Measurements from ENCODE around the gene AHCYL1.

Gene AHCYL1

GRCh38 chr1:109996476-109996875 is 11.9 kb downstream of the AHCYL1 start:
- Mint-ChIP-seq H3K36me3 (peaks cover 8% of the 10 kb centered on the region), H3K4me1 (peaks cover 10% of the 10 kb centered on the region), H3K9me3 (no peaks in the 10 kb centered on the region), H3K27me3 (no peaks in the 10 kb centered on the region), H3K4me3 (no peak overlapping the region), H3K27ac (no peak overlapping the region)
- DNase-seq (ENCODE audit: low spot score in 2 of 2) = no peak
- ATAC-seq (ENCODE audit: low read depth) = no peak

- Mint-ChIP-seq H3K4me1 (peaks cover 8% of the 10 kb centered on the region), H3K27me3 (no peaks in the 10 kb centered on the region), H3K27ac (no peak overlapping the region), H3K4me3 (no peak overlapping the region), H3K36me3 (peaks cover 6% of the 10 kb centered on the region), H3K9me3 (no peaks in the 10 kb centered on the region)
- ATAC-seq (ENCODE audit: low read depth) = no peak
- DNase-seq (ENCODE audit: low spot score in 2 of 2) = no peak
These were observed 12.8 kb downstream of the AHCYL1 start for GRCh38 chr1:109997204-109997866.

GRCh38 chr1:109997867-109998229 is 13.3 kb downstream of the AHCYL1 start:
- no peak overlapping the region for H3K27ac Mint-ChIP-seq
- DNase-seq (ENCODE audit: low spot score in 2 of 2) (no peak), ATAC-seq (ENCODE audit: low read depth) (no peak)
- H3K36me3 Mint-ChIP-seq = peaks cover 6% of the 10 kb centered on the region
- no peak overlapping the region for H3K4me3 Mint-ChIP-seq
- no peaks in the 10 kb centered on the region for H3K27me3 Mint-ChIP-seq
- H3K9me3 Mint-ChIP-seq = no peaks in the 10 kb centered on the region
- peaks cover 8% of the 10 kb centered on the region for H3K4me1 Mint-ChIP-seq

- H3K4me1 Mint-ChIP-seq = peaks cover 17% of the 10 kb centered on the region
- no peak overlapping the region for H3K4me3 Mint-ChIP-seq
- DNase-seq (ENCODE audit: low spot score in 2 of 2) = no peak
- no peak overlapping the region for H3K27ac Mint-ChIP-seq
- H3K9me3 Mint-ChIP-seq = no peaks in the 10 kb centered on the region
- no peak for ATAC-seq (ENCODE audit: low read depth)
- peaks cover 1% of the 10 kb centered on the region for H3K36me3 Mint-ChIP-seq
- no peaks in the 10 kb centered on the region for H3K27me3 Mint-ChIP-seq
These were observed 18.1 kb downstream of the AHCYL1 start for GRCh38 chr1:110002695-110003094.

- H3K27me3 Mint-ChIP-seq = no peaks in the 10 kb centered on the region
- DNase-seq (ENCODE audit: low spot score in 2 of 2) (peak in 1 of 2 donors; percentile 12), ATAC-seq (ENCODE audit: low read depth) (peak; percentile 76)
- H3K36me3 Mint-ChIP-seq = peaks cover 1% of the 10 kb centered on the region
- H3K9me3 Mint-ChIP-seq = no peaks in the 10 kb centered on the region
- peak overlapping the region; percentile 70 for H3K27ac Mint-ChIP-seq
- H3K4me3 Mint-ChIP-seq = no peak overlapping the region
- H3K4me1 Mint-ChIP-seq = peaks cover 17% of the 10 kb centered on the region
These were observed 19.3 kb downstream of the AHCYL1 start for GRCh38 chr1:110003747-110004428.

- no peaks in the 10 kb centered on the region for H3K27me3 Mint-ChIP-seq
- peaks cover 17% of the 10 kb centered on the region for H3K4me1 Mint-ChIP-seq
- no peak overlapping the region for H3K27ac Mint-ChIP-seq
- peaks cover 5% of the 10 kb centered on the region for H3K36me3 Mint-ChIP-seq
- DNase-seq (ENCODE audit: low spot score in 2 of 2) (no peak), ATAC-seq (ENCODE audit: low read depth) (no peak)
- no peaks in the 10 kb centered on the region for H3K9me3 Mint-ChIP-seq
- H3K4me3 Mint-ChIP-seq = no peak overlapping the region
These were observed 20.0 kb downstream of the AHCYL1 start for GRCh38 chr1:110004583-110004982.

GRCh38 chr1:110005971-110006370 is 21.4 kb downstream of the AHCYL1 start:
- peak overlapping the region; percentile 53 for H3K27ac Mint-ChIP-seq
- H3K4me1 Mint-ChIP-seq = peaks cover 22% of the 10 kb centered on the region
- ATAC-seq (ENCODE audit: low read depth) (no peak), DNase-seq (ENCODE audit: low spot score in 2 of 2) (no peak)
- no peaks in the 10 kb centered on the region for H3K27me3 Mint-ChIP-seq
- H3K4me3 Mint-ChIP-seq = no peak overlapping the region
- no peaks in the 10 kb centered on the region for H3K9me3 Mint-ChIP-seq
- H3K36me3 Mint-ChIP-seq = peaks cover 8% of the 10 kb centered on the region

GRCh38 chr1:110006516-110006915 is 22.0 kb downstream of the AHCYL1 start:
- H3K4me3 Mint-ChIP-seq = no peak overlapping the region
- H3K27me3 Mint-ChIP-seq = no peaks in the 10 kb centered on the region
- no peak for DNase-seq (ENCODE audit: low spot score in 2 of 2)
- ATAC-seq (ENCODE audit: low read depth) = no peak
- peaks cover 8% of the 10 kb centered on the region for H3K36me3 Mint-ChIP-seq
- H3K9me3 Mint-ChIP-seq = no peaks in the 10 kb centered on the region
- peaks cover 25% of the 10 kb centered on the region for H3K4me1 Mint-ChIP-seq
- no peak overlapping the region for H3K27ac Mint-ChIP-seq

GRCh38 chr1:110007046-110007830 is 22.7 kb downstream of the AHCYL1 start:
- DNase-seq (ENCODE audit: low spot score in 2 of 2) (no peak), ATAC-seq (ENCODE audit: low read depth) (no peak)
- Mint-ChIP-seq H3K4me1 (peaks cover 30% of the 10 kb centered on the region), H3K27me3 (no peaks in the 10 kb centered on the region), H3K9me3 (no peaks in the 10 kb centered on the region), H3K36me3 (peaks cover 9% of the 10 kb centered on the region), H3K4me3 (no peak overlapping the region), H3K27ac (no peak overlapping the region)

- DNase-seq (ENCODE audit: low spot score in 2 of 2) (no peak), ATAC-seq (ENCODE audit: low read depth) (no peak)
- Mint-ChIP-seq H3K4me1 (peaks cover 25% of the 10 kb centered on the region), H3K9me3 (no peaks in the 10 kb centered on the region), H3K4me3 (no peak overlapping the region), H3K27me3 (no peaks in the 10 kb centered on the region), H3K27ac (peak overlapping the region; percentile 99), H3K36me3 (peaks cover 13% of the 10 kb centered on the region)
These were observed 24.5 kb downstream of the AHCYL1 start for GRCh38 chr1:110008971-110009565.

- Mint-ChIP-seq H3K9me3 (no peaks in the 10 kb centered on the region), H3K36me3 (peaks cover 27% of the 10 kb centered on the region), H3K4me1 (peaks cover 16% of the 10 kb centered on the region), H3K27me3 (no peaks in the 10 kb centered on the region), H3K4me3 (peak overlapping the region; percentile 70), H3K27ac (peak overlapping the region; percentile 99)
- peak; percentile 91 for ATAC-seq (ENCODE audit: low read depth)
- DNase-seq (ENCODE audit: low spot score in 2 of 2) = peak; percentile 50 to 76
These were observed 27.0 kb downstream of the AHCYL1 start for GRCh38 chr1:110011527-110012041.

- ATAC-seq (ENCODE audit: low read depth) = peak; percentile 74
- no peaks in the 10 kb centered on the region for H3K9me3 Mint-ChIP-seq
- H3K4me3 Mint-ChIP-seq = peak overlapping the region; percentile 70
- H3K27ac Mint-ChIP-seq = peak overlapping the region; percentile 99
- peaks cover 31% of the 10 kb centered on the region for H3K36me3 Mint-ChIP-seq
- peaks cover 16% of the 10 kb centered on the region for H3K4me1 Mint-ChIP-seq
- no peaks in the 10 kb centered on the region for H3K27me3 Mint-ChIP-seq
- DNase-seq (ENCODE audit: low spot score in 2 of 2) = peak; percentile 47 to 58
These were observed 27.7 kb downstream of the AHCYL1 start for GRCh38 chr1:110012100-110012780.

- ATAC-seq (ENCODE audit: low read depth) = no peak
- H3K4me3 Mint-ChIP-seq = no peak overlapping the region
- no peak for DNase-seq (ENCODE audit: low spot score in 2 of 2)
- H3K9me3 Mint-ChIP-seq = no peaks in the 10 kb centered on the region
- H3K27ac Mint-ChIP-seq = no peak overlapping the region
- peaks cover 48% of the 10 kb centered on the region for H3K36me3 Mint-ChIP-seq
- H3K4me1 Mint-ChIP-seq = peaks cover under 1% of the 10 kb centered on the region
- H3K27me3 Mint-ChIP-seq = no peaks in the 10 kb centered on the region
These were observed 33.2 kb downstream of the AHCYL1 start for GRCh38 chr1:110017792-110018191.

Measured in memory B cell (primary cell).